ENCODE measurements around the gene HNRNPUL1.

GRCh38 chr19:41255171-41255570, 9.0 kb upstream of the HNRNPUL1 start:
- TF ChIP-seq POLR2AphosphoS5 (IDR thresholded peaks at IDR 0.05; ENCODE audit: borderline replicate concordance, low read depth, low read length) (no peak), EZH2 (IDR thresholded peaks at IDR 0.05) (no peak)
